Measurements from ENCODE around the gene ST6GALNAC3.
"Not testable (repeated sequence)": the region's sequence is repeated elsewhere in the genome, so short reads cannot be mapped to it uniquely, and the experiment has no call there.

Gene ST6GALNAC3

DNA sequence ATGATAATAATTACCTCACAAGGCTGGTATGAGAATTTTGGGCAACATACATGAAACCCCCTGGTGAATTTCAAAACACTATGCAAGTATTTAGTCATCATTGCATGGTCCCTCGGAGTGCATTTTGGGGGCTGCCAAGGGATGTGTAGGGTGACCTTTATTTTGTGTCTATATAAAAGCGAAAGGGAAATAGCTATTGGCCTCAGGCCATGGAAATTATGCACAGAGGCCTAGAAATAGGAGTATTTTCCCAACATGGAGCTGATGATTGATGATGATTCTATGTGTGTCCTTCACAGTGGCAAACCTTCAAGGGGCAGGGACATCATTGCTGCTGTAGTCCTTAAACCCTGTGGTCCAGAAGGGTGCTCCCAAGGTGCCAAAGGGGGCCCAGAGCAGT, 265.5 kb downstream of the ST6GALNAC3 start:
- DNase-seq (ENCODE audit: low read depth) = no peak

DNA sequence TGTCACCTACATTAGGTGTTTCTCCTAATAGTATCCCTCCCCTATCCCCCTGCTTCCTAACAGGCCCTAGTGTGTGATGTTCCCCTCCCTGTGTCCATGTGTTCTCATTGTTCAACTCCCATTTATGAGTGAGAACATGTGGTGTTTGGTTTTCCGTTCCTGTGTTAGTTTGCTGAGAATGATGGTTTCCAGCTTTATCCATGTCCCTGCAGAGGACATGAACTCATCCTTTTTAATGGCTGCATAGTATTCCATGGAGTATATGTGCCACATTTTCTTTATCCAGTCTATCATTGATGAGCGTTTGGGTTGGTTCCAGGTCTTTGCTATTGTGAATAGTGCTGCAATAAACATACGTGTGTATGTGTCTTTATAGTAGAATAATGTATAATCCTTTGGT, 267.3 kb downstream of the ST6GALNAC3 start:
- DNase-seq (ENCODE audit: low read depth) = not testable (repeated sequence)

DNA sequence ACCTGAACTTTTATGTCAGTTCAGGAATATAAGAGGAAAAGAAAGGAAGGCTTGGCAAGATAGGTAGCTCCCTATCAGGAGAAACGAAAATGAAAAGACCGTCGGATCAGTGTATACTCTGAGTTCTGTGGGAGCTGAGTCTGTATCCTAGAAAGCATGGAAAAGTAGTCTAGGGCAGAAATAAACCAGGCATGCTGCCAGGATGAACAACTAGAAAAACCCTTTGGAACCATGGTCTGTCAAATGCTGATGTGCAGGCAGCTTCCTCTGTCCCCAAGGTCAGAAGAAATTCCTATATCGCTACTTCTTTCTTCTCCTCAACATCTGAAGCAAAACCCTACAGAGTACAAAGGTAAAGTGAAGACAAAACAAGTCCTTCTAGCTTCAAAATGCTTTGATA, 268.8 kb downstream of the ST6GALNAC3 start:
- no peak for DNase-seq (ENCODE audit: low read depth)

DNA sequence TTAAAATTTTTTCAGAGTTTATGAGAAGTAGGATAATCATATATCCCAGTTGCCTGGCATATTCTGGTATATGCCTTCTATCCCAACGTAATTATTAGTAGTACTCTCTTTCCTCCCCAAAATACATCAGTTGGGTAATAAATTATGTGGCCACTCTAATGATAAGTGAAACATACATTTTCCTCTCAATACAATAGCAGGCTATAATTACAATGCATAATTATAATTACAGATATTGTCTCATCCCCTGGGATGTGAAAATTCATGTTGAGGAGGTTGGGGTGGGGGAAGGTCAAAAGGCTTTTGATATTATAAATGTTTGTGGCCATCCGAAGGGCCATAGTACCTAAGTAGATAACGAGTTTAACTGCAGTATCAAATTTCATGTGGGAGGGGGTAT, 277.1 kb downstream of the ST6GALNAC3 start:
- no peak for DNase-seq (ENCODE audit: low read depth)

DNA sequence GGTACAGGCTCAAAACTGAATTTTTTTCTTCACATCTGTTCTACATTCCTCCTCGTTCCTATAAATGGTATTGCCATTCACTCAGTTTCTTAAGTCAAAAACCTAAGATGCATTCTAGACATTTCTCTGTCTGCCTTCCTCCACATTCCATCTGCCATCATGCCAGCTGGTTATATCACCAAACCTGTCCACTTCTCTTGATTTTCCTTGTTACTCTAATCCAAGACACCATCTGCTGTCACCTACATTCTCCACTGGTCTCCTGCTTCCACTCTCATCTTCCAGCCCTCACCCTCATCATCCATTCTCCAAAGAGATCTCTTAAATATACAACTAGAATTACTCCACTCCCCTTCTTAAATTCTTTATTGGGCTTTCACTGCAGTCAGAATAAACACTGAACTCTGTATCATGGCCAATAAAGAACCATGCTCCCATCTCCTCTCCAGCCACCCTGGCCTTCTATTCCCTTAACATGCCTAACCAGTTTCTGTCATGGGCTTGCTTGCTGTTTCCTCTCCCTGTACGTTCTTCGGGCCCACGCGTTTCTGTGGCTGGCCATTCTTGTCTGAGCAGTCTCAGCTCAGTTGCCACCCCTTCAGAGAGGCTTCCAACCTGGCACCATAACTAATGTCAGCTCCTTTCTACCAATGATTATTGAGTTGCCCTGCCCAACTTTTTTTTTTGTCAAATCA, 278.3 kb downstream of the ST6GALNAC3 start:
- no peak for DNase-seq (ENCODE audit: low read depth)

DNA sequence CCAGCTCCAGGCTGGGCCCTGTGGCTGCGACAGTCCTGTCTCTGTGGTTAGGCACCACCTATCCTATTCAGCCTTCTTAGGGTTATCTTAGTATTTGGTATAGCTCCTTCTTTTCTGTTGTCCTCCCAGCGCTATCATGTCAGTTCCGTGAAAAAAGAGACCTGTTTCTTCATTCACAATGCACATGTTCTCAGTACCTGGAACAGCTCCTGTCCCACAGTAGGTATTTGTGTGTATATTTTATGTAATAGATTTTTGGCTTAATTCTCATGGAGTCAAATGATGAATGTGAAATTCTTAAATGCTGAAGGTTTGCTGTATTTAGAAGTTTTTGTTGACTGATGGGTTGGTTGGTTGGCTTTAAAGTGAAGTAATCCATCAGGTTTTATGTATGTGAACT, 279.7 kb downstream of the ST6GALNAC3 start:
- no peak for DNase-seq (ENCODE audit: low read depth)

DNA sequence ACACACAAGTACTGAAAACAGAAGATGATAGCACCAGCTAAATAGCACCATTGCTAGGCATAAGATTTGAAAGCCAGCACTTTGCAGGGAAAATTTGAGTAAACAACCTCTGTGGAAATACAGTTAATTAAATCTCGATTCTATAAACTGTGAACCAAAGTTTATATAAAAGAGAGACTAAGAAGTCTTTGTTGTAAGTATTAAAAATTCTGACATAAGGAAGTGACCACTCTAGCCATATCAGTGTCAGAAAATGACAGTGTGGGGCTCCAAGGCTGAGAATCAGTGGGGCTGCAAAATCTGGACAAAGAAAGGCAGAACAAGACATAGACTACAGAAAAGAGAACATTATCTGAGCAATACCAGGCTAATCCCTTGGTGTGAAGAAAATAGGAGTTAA, 292.2 kb downstream of the ST6GALNAC3 start:
- DNase-seq (ENCODE audit: low read depth) = no peak

DNA sequence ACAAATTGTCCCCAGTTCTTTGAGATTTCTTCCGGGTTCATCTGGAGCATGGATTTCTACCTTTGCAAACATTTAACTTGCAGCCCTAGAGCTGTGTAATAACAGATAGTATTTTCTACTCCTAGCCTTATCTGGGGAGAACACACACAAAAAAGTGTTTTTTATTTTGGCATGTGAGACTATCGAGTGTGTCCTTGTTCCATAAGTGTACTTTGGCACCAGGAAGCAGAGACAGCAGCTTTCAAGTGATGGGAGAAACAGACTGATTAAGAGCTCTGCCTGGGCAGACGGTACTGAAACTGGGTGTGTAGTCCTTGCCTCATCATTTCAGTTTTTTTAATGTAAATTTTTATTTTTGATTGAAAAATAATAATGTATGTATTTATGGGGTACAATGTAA, 297.4 kb downstream of the ST6GALNAC3 start:
- no peak for DNase-seq (ENCODE audit: low read depth)

DNA sequence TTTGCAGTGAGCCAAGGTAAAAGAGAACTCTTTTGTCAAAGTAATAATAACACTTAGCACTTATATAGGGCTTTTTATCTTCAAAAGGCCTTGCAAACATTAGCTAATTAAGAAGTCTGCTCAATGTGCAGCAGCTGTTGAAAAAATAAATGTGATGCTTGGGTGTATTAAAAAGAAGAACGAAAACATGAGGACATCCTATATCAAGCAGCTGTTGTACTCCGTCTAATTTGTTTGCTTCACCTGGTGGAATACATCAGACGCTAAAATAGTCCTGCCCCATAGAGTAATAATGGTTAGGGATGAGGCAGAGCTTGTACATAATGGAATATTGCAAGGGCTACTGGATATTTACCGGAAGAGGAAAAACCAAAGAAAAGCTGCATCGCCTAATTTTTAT, 299.5 kb downstream of the ST6GALNAC3 start:
- DNase-seq (ENCODE audit: low read depth) = no peak

DNA sequence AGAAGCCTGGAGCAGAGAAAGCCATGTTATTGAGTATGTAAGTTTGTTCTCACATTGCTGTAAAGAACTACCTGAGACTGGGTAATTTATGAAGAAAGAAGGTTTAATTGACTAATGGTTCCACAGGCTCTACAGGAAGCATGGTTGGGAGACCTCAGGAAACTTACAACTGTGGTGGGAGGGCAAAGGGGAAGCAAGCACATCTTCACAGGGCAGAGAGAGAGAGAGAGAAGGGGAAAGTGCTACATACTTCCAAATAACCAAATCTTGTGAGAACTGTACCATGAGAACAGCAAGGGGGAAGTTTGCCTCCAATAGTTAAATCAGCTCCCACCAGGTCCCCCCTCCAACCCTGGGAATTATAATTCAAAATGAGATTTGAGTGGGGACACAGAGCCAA, 302.7 kb downstream of the ST6GALNAC3 start:
- DNase-seq (ENCODE audit: low read depth) = no peak

DNA sequence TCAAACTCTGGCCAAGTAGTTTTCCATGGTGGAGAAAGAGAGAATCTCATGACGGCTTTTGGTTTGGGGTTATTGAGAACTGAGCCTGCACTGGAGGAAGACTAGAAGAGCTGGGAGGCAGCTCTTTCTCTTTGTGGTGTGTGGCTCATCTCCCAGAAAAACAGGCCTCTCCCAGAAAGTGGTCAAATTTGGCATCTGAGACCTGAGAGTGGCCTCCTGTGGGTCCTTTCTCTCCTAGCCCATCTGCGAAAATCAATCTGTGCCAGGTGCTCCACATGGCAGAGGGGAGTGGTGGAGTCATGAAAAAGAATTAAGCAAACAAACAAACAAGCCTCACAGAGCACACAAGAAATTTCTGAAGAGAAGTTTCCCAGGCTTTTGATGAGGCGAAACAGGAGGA, 305.0 kb downstream of the ST6GALNAC3 start:
- DNase-seq (ENCODE audit: low read depth) = no peak

DNA sequence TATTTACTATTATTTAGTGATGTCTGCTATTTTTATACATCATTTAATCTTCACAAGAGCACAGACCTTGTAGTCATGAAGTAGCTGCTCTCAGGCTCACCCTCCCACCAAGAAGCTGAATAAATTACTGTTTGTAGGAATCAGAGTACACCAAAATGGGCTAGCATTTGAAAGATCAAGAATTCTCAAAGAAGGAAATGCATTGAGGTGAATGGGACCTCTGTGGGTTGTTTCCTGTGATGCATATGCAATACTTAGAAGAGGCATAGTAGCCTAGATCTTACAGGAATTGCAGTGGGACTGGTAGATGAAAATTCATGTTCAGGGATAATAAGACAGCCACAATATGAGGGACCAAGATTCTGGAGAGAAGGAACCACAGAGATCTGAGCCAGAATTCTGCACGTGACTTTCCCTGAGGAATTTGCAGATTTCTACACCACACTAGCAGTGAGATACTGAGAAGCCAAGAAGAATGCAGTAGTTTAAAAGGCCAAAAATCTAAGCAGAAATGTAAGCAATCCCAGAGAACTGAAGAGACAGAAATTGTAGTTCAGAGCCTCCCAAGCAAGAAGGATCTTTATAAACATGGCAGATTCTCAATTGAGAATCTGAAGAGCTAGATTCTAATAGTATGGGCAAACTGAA, 307.0 kb downstream of the ST6GALNAC3 start:
- no peak for DNase-seq (ENCODE audit: low read depth)

DNA sequence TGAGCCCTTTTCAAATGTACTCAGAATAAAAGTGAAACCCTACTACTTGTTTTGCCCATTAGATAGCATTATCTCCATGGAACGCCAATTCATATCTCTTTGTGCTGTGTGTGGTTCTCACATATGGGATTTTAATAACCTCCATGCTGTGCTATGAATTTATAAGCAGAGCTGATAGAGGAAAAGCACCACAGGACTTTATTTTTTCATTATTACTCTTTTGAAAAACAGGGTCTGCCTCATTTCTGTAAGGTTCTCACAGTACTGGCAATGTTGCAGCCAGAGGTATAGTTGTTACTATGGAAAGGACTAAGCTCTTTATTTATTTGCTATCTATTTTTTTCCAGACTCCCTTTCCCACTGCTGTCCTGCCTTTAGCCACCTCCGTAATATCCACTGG, 313.7 kb downstream of the ST6GALNAC3 start:
- no peak for DNase-seq (ENCODE audit: low read depth)

DNA sequence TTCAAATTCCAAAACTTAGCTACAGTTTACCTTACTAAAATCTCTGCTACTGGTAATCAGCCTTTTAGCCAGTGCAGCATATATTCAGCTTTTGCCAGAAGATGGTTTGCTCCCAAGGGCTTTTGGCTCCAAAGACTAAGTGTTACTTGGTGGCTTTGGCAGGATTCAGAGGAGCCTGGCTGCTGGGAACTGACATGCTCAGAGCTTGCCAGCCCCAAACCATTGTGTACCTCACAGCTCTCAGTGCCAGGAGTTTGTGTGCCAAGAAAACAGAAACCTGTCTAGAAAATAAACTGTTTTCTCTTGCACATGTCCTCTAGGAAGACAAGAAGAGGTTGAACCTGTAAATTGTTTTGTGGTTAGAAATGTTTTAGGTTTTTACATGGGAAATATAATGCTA, 315.9 kb downstream of the ST6GALNAC3 start:
- DNase-seq (ENCODE audit: low read depth) = no peak

DNA sequence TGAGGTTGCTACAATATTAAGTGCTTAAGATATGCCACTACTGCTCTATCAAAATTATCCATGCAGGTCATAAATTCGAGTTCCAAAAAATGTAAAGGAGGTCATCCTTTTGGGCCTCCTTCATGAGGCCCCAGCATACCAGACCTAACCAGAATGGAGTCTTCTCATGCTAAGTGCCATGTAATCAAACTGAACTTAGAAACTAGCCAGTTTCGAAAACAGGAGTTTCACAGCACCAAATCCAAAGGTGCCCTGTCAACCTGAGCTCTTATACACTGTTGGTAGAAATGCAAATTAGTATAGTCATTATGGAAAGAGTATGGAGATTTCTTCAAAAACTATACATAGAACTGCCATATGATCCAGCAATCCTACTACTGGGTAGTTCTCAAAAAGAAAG, 320.5 kb downstream of the ST6GALNAC3 start:
- no peak for DNase-seq (ENCODE audit: low read depth)

DNA sequence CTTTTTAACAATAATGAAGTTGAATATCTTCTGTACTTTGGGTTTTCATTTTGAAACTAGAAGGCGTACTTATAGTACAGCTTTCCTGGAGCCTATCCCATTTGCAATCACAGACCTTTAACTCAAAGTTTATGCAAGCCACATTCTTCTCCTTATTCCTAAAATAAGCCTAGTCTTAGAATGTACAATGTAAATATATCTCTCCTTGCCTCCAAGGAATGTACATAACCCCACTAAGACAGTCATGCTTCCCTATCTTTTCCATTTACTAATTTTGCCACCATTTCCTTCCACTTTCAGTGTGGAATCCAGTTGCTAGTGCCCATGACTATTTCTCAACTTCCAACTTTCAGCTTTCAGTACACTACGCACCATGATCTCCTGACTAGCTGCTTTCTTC, 327.6 kb downstream of the ST6GALNAC3 start:
- DNase-seq (ENCODE audit: low read depth) = no peak

DNA sequence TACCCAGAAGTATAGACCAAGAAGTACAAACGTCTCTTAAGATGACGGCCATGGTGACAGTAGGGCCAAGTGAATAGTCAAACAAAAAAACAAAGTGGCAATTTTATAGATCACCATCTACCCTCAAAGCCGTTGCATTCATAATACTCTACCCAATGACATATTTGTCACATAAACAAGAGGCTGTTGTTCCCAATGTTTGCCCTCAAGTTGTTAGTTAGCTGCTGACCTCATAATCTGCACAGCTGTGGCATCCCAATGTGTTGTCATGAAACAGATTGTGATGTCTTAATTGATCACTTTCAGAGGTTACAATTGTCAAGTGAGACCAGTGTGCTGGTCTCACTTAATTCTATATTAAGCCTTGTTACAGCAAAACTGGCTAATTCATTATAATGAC, 333.8 kb downstream of the ST6GALNAC3 start:
- no peak for DNase-seq (ENCODE audit: low read depth)

DNA sequence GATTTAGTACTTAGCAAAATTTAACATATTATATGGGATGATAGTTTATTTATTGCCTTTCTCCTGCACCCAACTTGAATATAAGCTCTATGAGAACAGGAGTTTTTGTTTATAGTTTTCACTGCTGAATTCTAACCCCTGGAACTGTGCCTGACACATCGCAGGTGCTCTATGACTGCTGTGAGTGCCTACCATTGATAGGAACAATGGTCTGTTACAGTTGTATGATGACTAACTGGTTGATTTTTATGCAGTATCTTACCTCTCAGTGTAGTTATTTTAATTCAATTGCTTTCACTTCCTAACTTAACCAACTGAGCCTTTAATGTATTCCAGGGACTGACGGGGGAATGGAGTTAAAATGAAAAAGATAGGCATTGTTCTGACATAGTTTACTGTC, 336.0 kb downstream of the ST6GALNAC3 start:
- no peak for DNase-seq (ENCODE audit: low read depth)

DNA sequence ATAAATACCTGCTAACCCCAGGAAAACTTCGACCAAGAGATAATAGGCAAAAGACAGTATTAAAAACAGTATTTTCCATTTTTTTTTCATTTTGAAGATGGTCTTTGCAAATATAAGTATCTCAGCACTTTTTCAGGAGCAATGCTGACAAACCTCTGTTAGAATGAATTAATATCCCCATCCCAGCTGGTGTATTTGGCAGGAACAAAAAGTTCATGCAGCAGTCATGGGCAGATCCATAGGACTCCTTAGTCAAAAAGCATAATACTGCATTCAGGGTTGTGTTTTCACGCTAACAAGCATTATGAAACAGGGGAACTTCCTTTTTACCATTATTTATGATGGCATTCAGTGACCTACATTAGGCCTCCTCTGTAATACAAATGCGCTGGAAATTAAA, 344.0 kb downstream of the ST6GALNAC3 start:
- no peak for DNase-seq (ENCODE audit: low read depth)

DNA sequence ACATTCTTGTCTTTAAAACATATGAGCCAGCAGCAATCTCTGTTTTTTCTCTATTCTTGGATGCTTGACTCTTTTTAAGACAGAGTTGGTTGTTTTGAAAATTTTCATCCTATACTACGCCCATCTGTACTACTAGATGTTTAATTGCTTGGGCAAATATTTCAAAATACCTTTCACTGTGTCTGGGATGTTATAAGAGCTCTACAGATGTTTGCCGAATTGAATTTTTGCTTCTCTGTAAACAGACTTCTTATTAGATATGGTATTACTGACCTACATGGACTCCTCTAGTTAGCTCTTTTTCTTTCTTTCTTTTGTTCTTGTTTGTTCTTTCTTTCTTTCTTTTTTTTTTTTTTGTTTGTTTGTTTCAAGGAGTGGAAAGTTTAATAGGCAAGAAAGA, 345.1 kb downstream of the ST6GALNAC3 start:
- DNase-seq (ENCODE audit: low read depth) = no peak

DNA sequence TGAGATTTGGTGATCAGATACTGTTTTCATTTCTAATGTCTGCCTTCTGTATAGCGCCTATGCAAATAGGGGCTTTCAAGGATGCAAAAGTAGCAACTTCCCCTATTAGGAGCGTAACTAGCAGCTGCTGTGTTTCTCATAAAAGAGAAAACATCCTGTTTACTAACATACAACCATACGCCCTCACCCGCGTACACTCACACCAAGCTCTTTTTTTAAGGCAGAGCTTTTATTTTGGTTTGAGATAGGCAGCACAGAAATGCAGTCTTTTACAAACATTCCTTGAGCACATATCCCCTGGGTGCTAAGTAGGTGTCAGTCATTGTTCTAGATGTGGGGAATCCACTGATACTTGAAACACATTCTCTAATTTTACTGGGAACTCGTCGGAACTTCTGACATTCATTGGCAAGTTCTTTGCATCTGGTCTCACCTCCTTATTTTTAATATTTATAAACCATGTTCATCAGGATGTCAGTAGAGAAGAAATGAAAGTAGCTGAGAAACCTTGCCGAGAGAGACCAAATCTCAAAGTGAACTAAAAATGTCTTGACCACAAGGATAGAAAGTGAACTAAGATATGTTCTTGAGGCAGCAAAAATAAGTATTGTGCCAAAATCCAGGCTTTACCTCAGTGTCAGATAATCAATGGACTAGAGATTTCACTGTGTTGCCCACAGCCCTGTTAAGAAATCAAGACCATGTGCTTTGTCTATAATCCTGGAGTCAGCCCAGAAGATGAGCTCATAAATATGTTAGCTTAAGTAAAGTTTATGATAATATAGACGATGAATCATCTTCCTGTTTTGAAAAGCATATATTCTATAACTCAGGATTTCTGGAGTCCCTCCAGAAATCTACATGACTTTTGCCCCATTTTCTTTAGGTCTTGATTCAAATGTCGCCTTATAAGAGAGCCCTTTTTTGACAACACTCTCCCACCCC, 350.9 kb downstream of the ST6GALNAC3 start:
- no peak for DNase-seq (ENCODE audit: low read depth)

DNA sequence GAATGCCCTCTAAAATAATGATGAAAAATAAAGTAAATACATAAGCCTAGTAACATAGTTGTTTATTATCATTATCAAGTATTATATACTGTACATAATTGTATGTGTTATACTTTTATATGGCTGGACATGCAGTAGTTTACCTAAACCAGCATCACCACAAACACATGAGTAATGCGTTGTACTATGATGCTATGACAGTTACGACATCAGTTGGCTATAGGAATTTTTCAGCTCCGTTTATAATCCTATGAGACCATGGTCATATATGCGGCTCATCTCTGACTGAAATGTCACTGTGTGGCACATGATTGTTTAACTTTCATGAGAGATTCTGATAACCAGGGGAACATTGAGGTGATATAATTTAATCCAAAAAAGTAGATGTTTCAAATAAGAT, 352.1 kb downstream of the ST6GALNAC3 start:
- DNase-seq (ENCODE audit: low read depth) = no peak

DNA sequence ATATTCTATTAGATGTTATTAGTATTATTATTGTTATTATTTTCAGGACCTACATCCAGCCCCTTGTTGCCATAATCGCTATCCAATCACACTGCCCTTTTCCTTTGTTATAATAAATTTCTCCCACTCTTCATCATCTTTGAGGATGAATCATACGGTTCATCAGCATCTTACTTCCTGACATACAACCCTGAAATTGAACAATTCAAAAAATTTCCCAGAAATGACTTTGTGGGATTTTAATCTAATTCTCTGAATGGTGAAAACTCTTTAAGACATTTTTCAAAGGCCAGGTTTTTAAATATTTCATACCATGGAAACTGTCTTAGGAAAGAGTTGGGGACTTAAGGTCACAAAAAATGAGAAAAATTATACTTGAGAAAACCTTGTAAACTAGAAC, 353.5 kb downstream of the ST6GALNAC3 start:
- no peak for DNase-seq (ENCODE audit: low read depth)
